Bladder microvascular endothelial cell (primary cell): ENCODE results near the gene TFR2. TPM values are rescaled to one million over a fixed set of nuclear protein-coding genes. Genes with fewer than 3 reads are reported as not detected.

Experiments used
- total RNA-seq: library from RNA; depleted of rRNA; stranded (reverse); fragments of >200 nt; gene quantifications from 2 replicates; pipeline ENCODE4 v1.2.3, GENCODE V29; 2014

Gene TFR2
- under 0.01 and 0.57 TPM in 2 replicates for total RNA-seq

DNA sequence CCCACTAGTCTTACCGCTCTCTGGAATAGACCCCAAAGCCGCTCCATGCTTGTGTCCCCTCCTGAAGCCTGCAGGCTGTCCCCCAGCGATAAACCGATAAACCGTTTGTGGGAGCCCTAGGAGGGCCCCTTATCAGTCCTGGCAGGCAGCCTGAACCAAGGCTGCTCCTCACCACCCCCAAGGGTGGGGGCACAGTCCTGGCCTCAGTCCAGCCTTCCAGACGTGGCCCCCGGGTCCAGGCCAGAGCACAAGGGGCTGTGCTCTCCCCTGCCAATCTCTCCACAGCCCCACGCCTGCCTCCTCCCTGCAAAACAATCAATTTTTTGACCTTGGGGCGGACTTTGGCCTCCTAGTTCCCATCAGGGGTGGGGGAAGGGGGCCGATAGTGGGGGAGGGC lies at the start of gene TFR2:
TFR2 (minus strand) TSS at position 90 of the 397 bp plus-strand sequence; CDS start at position 47, 43 bp downstream.

DNA sequence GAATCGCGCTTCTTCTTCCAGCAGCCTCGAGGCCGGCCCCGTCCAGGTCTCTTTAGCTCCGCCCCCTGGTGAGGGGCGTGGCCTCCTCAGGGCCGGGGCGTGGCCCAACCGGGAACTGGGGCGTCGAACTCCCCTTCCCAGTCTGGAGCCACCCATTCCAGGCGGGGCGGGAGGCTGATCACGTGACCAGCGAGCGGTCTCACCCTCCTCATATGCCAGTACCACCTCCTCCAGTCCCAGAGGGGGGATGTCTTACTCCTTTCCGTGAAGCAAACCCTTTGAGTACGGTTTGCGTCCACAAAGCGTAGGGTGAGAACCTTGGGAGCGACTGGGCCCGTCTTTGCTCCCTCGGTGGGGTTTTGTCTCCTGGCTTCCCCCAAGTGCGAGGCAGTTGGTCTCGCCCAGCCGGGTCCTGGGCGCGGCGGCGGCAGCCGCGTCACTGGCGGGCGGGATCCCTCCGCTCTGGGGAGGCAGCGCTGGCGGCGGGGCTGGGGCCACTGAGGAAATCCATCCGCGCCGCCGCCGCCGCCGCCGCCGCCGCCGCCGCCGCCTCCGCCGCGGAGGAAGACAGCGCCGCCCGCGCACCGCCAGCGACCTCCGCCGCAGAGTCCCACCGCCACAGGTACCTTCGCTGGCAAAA lies 32.1 kb upstream of the TFR2 start, which contains the start of gene GNB2:
GNB2 (plus strand) TSS at position 439 of the 640 bp plus-strand sequence. CDS start 2,526 bp downstream, outside the sequence.

DNA sequence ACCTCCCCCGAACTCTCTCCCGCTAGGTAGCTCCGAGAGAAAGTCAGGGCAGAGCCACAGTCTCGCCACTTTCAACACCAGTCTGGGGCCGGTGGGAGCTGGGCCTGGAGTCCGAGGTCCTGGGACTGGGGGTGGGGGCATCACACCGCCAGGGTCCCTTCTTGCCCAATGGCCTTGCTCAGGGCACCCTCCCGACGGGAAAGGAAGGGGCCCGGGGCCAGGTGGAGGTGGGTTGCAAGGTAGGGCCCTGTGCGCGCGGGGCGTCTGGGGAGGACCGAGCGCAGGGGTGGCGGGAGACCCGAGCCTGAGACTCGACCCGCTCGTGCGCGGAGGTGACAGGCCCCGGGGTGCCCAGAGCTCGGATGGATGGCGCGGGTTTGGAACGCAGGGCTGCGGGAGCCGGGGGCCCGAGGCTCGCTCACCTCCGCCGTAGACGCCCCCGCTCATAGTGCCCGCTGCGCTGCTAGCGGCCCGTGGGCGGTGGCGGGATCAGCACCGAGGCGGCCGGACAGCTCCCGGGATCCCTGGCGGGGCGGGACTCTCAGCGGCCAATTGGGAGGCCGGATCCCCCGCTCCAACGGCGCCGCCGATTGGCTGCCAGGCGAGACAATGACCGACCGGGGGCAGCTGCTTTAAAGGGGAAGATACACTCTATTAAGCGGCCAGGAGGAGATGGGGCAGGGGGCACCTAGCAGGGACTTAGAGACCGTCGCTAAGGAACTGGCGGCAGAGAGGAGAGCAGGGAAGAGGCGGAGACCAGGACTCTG lies 14.7 kb upstream of the TFR2 start, which contains the start of gene ACTL6B:
ACTL6B (minus strand) TSS at position 541 of the 767 bp plus-strand sequence; CDS start at position 447, 94 bp downstream.

DNA sequence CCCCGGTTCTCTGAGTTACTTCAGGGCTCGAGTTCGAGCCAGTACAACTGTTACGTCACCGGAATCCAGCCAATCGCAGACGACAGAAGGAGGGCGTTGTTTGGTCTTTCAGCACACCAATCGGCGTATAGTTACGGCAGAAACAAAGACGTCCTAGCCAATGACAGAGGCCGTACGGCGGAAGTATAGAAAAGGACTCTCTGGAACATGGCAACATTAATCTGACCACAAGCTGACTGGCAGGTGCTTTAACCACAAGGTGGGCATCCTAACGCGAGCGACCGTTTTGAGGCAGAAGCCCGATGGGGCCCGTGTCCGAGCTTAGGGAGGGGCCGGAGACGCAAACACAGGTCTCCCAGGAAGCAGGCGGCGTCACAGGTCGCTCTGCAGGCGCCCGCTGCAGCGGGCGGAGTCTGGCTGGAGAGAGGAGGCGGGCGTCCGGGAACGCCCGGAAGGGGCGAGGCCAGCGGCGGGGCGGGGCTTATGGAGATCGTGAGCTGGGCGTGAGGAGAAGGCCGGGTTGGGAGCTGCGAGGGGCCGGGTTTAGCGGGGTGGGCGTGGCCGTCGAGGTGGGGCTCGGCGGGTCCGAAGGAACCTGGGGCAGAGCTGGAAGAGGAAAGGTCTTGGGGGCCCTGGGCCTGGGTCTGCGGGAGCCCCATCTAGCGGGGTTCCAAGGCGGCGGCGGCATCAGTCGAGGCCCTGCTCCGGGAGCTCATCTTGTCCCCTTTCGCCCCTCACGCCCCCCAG lies 29.2 kb downstream of the TFR2 start, which contains the start of gene MOSPD3:
MOSPD3 (plus strand) TSS at position 558 of the 747 bp plus-strand sequence. CDS start 252 bp downstream, outside the sequence.

GRCh38 chr7:100586266-100587025 lies 54.9 kb downstream of the TFR2 start, which contains the start of gene FBXO24:
FBXO24 (plus strand) TSS chr7:100586328; CDS start chr7:100586626, 298 bp downstream.

GRCh38 chr7:100585511-100586265 lies 55.7 kb downstream of the TFR2 start, which contains the start of gene LRCH4:
LRCH4 (minus strand) TSS chr7:100586129; CDS start chr7:100586100, 29 bp downstream.

DNA sequence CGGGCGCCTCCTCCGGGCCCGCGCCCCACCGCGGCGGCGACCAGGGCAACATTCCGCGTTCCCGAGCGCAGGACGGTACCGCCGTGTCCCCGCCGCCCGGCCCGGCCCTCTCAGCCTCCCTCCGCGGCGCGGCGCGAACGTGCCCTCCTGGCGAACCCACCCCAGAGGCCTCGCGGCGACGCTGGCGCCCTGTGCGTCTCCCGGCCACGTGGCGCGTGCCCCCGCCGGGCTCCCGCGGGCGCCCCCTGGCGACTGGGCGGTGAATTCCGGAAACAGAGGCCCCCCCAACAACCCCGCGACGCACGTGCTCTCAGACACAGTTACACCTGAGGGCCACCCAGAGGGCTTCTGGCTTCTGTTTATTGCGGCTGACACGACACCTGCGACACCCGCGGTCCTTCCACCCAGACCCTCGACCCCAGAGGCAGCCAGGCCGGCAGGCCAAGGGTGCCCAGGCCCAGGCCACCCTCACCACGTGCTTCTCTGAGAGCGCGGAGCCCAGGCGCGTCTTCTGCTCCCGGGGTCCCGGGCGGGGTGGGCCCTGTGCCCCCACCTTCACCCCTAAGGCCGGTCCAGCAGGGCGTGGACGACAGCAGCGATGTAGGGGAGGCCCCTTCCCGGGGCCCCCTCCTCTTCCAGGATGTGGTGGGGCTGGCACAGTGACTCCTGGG lies 67.5 kb downstream of the TFR2 start, which contains the start of gene SAP25:
SAP25 (minus strand) TSS at position 210 of the 671 bp plus-strand sequence; CDS start at position 52, 158 bp downstream.

Other genes with a start within 250 kb of the TFR2 start
- 0.94 and 1.1 TPM in 2 replicates for gene ZCWPW1, start 212.8 kb downstream of the TFR2 start, total RNA-seq
- 34.2 and 54.1 TPM in 2 replicates for gene MEPCE, start 211.7 kb downstream of the TFR2 start, total RNA-seq
- 8.6 and 17.3 TPM in 2 replicates for gene PPP1R35, start 205.1 kb downstream of the TFR2 start, total RNA-seq
- 0.32 and 0.38 TPM in 2 replicates for gene SPACDR, start 177.3 kb downstream of the TFR2 start, total RNA-seq
- gene TSC22D4, start 162.3 kb downstream of the TFR2 start, total RNA-seq, result 21.3 and 24.8 TPM in 2 replicates
- 2.5 and 2.6 TPM in 2 replicates for gene NYAP1, start 157.6 kb downstream of the TFR2 start, total RNA-seq
- 25.1 and 33.2 TPM in 2 replicates for gene AGFG2, start 102.3 kb downstream of the TFR2 start, total RNA-seq
- not detected in 2 replicates for gene SAP25, start 67.7 kb downstream of the TFR2 start, total RNA-seq
- gene LRCH4, start 55.4 kb downstream of the TFR2 start, total RNA-seq, result 7.3 and 8.6 TPM in 2 replicates
- 0.25 TPM in 1 of 2 replicates, not detected in the other for gene FBXO24, start 55.2 kb downstream of the TFR2 start, total RNA-seq
- 0.38 and 0.49 TPM in 2 replicates for gene PCOLCE, start 39.2 kb downstream of the TFR2 start, total RNA-seq
- gene MOSPD3, start 29.0 kb downstream of the TFR2 start, total RNA-seq, result 5.3 and 7.6 TPM in 2 replicates
- gene ACTL6B, start 14.9 kb upstream of the TFR2 start, total RNA-seq, result not detected in 2 replicates
- gene GNB2, start 32.2 kb upstream of the TFR2 start, total RNA-seq, result 79.8 and 102 TPM in 2 replicates
- 10.2 and 20.9 TPM in 2 replicates for gene GIGYF1, start 52.7 kb upstream of the TFR2 start, total RNA-seq
- 28.6 and 36.8 TPM in 2 replicates for gene POP7, start 64.6 kb upstream of the TFR2 start, total RNA-seq
- not detected in 2 replicates for gene EPO, start 78.9 kb upstream of the TFR2 start, total RNA-seq
- not detected in 2 replicates for gene ZAN, start 92.0 kb upstream of the TFR2 start, total RNA-seq
- gene EPHB4, start 186.0 kb upstream of the TFR2 start, total RNA-seq, result 224 and 582 TPM in 2 replicates
- gene SLC12A9, start 211.2 kb upstream of the TFR2 start, total RNA-seq, result 22.5 and 28.6 TPM in 2 replicates
- gene TRIP6, start 225.8 kb upstream of the TFR2 start, total RNA-seq, result 36.4 and 62.6 TPM in 2 replicates
- gene SRRT, start 233.6 kb upstream of the TFR2 start, total RNA-seq, result 41.4 and 58.3 TPM in 2 replicates
- 1.9 and 2.0 TPM in 2 replicates for gene UFSP1, start 248.2 kb upstream of the TFR2 start, total RNA-seq